NCI-H1417 (cell line): ENCODE measurements around the gene SLC9A5.

Experiments
- DNase-seq, 3 experiments: peaks; one replicate each; lab custom pipeline; 2025; lab: John Stamatoyannopoulos, UW

Gene SLC9A5

GRCh38 chr16:67281536-67282446, 33.0 kb downstream of the SLC9A5 start:
- no peak for DNase-seq

GRCh38 chr16:67282447-67282805, 33.6 kb downstream of the SLC9A5 start:
- no peak for DNase-seq

GRCh38 chr16:67283039-67283825, 34.5 kb downstream of the SLC9A5 start:
- no peak for DNase-seq

GRCh38 chr16:67283826-67284555, 35.2 kb downstream of the SLC9A5 start:
- DNase-seq, result peak in 1 of 3 experiments; percentile 48

GRCh38 chr16:67284699-67285646, 36.2 kb downstream of the SLC9A5 start:
- DNase-seq, result peak in 2 of 3 experiments; percentile 78 to 89

GRCh38 chr16:67286441-67287235, 37.9 kb downstream of the SLC9A5 start:
- DNase-seq, result no peak

- DNase-seq, result no peak
These were observed 39.2 kb downstream of the SLC9A5 start for GRCh38 chr16:67287960-67288359.

GRCh38 chr16:67291461-67291860, 42.7 kb downstream of the SLC9A5 start:
- DNase-seq, result no peak

GRCh38 chr16:67294171-67294757, 45.5 kb downstream of the SLC9A5 start:
- DNase-seq, result no peak

- DNase-seq, result no peak
These were observed 46.2 kb downstream of the SLC9A5 start for GRCh38 chr16:67294938-67295361.

GRCh38 chr16:67296420-67296819, 47.6 kb downstream of the SLC9A5 start:
- DNase-seq, result no peak

GRCh38 chr16:67298277-67298676, 49.5 kb downstream of the SLC9A5 start:
- DNase-seq, result no peak

- DNase-seq, result no peak
These were observed 50.5 kb downstream of the SLC9A5 start for GRCh38 chr16:67299269-67299668.

- DNase-seq, result no peak
These were observed 52.5 kb downstream of the SLC9A5 start for GRCh38 chr16:67301080-67301782.

GRCh38 chr16:67302076-67302475, 53.3 kb downstream of the SLC9A5 start:
- DNase-seq, result no peak

GRCh38 chr16:67302970-67303369, 54.2 kb downstream of the SLC9A5 start:
- DNase-seq, result peak in 1 of 3 experiments; percentile 5

GRCh38 chr16:67304020-67304419, 55.2 kb downstream of the SLC9A5 start:
- no peak for DNase-seq

GRCh38 chr16:67305216-67306071, 56.7 kb downstream of the SLC9A5 start:
- DNase-seq, result no peak
